ENCODE measurements around the gene MYO18B.

Gene MYO18B

GRCh38 chr22:25748140-25748539 lies 6.2 kb downstream of the MYO18B start:
- no peak for DNase-seq (ENCODE audit: low read depth in 2 of 2)

GRCh38 chr22:25748704-25749103 lies 6.7 kb downstream of the MYO18B start:
- DNase-seq (ENCODE audit: low read depth in 2 of 2) = no peak

GRCh38 chr22:25749420-25750169 lies 7.6 kb downstream of the MYO18B start:
- no peak for DNase-seq (ENCODE audit: low read depth in 2 of 2)

GRCh38 chr22:25750569-25751173 lies 8.7 kb downstream of the MYO18B start:
- no peak for DNase-seq (ENCODE audit: low read depth in 2 of 2)

- DNase-seq (ENCODE audit: low read depth in 2 of 2) = no peak
These were observed 9.2 kb downstream of the MYO18B start for GRCh38 chr22:25751174-25751581.

- no peak for DNase-seq (ENCODE audit: low read depth in 2 of 2)
These were observed 10.7 kb downstream of the MYO18B start for GRCh38 chr22:25752615-25753214.

GRCh38 chr22:25753252-25753651 lies 11.3 kb downstream of the MYO18B start:
- DNase-seq (ENCODE audit: low read depth in 2 of 2) = no peak

- DNase-seq (ENCODE audit: low read depth in 2 of 2) = no peak
These were observed 12.7 kb downstream of the MYO18B start for GRCh38 chr22:25754527-25755202.

- no peak for DNase-seq (ENCODE audit: low read depth in 2 of 2)
These were observed 15.7 kb downstream of the MYO18B start for GRCh38 chr22:25757686-25758085.

GRCh38 chr22:25758316-25758715 lies 16.3 kb downstream of the MYO18B start:
- DNase-seq (ENCODE audit: low read depth in 2 of 2) = no peak

- DNase-seq (ENCODE audit: low read depth in 2 of 2) = no peak
These were observed 17.8 kb downstream of the MYO18B start for GRCh38 chr22:25759825-25760231.

- no peak for DNase-seq (ENCODE audit: low read depth in 2 of 2)
These were observed 18.3 kb downstream of the MYO18B start for GRCh38 chr22:25760294-25760693.

GRCh38 chr22:25760848-25761595 lies 19.0 kb downstream of the MYO18B start:
- no peak for DNase-seq (ENCODE audit: low read depth in 2 of 2)

- no peak for DNase-seq (ENCODE audit: low read depth in 2 of 2)
These were observed 20.2 kb downstream of the MYO18B start for GRCh38 chr22:25762147-25762546.

- no peak for DNase-seq (ENCODE audit: low read depth in 2 of 2)
These were observed 21.3 kb downstream of the MYO18B start for GRCh38 chr22:25763239-25763777.

GRCh38 chr22:25764270-25765015 lies 22.5 kb downstream of the MYO18B start:
- DNase-seq (ENCODE audit: low read depth in 2 of 2) = no peak

- no peak for DNase-seq (ENCODE audit: low read depth in 2 of 2)
These were observed 23.0 kb downstream of the MYO18B start for GRCh38 chr22:25765016-25765367.

GRCh38 chr22:25765801-25766200 lies 23.8 kb downstream of the MYO18B start:
- DNase-seq (ENCODE audit: low read depth in 2 of 2) = no peak

- DNase-seq (ENCODE audit: low read depth in 2 of 2) = no peak
These were observed 24.4 kb downstream of the MYO18B start for GRCh38 chr22:25766418-25766817.

GRCh38 chr22:25770333-25770732 lies 28.3 kb downstream of the MYO18B start:
- DNase-seq (ENCODE audit: low read depth in 2 of 2) = no peak

- DNase-seq (ENCODE audit: low read depth in 2 of 2) = no peak
These were observed 30.3 kb downstream of the MYO18B start for GRCh38 chr22:25772288-25772687.
